Keratinocyte (primary cell): ENCODE measurements around the gene PCDHGB1. TPM values are rescaled to one million over a fixed set of nuclear protein-coding genes. Genes with fewer than 3 reads are reported as not detected.
"Not testable (repeated sequence)": the region's sequence is repeated elsewhere in the genome, so short reads cannot be mapped to it uniquely, and the experiment has no call there.

Source experiments
- DNase-seq: peaks from one replicate; pipeline ENCODE4 v3.0.0-alpha.2; 2011; ENCODE audit warnings: low read depth, missing footprints, low spot score
- FAIRE-seq: peaks from 2 replicates; lab custom pipeline; 2011; peaks lifted over from hg19 to GRCh38; lab: Jason Lieb, UNC
- H2AFZ ChIP-seq: 2 replicates; pipeline ENCODE4 v1.6.0; 2012; ENCODE audit warnings: low read length, control low read depth, inconsistent platforms; ENCODE audit not compliant: control insufficient read depth
- H3K27ac ChIP-seq: 2 replicates; pipeline ENCODE4 v1.5.1; 2011; ENCODE audit warnings: low read length; ENCODE audit not compliant: control insufficient read depth, insufficient read depth
- H3K27me3 ChIP-seq: 3 replicates; pipeline ENCODE4 v1.6.0; 2011; ENCODE audit warnings: low read length; ENCODE audit not compliant: control insufficient read depth, insufficient read depth; ENCODE audit errors: extremely low read depth
- H3K36me3 ChIP-seq, 2 experiments: 2 replicates in 1 of 2; 3 replicates in 1 of 2; pipeline ENCODE4 v1.5.1; 2011; ENCODE audit warnings: low read length in 2 of 2, mild to moderate bottlenecking in 1 of 2; ENCODE audit not compliant: control insufficient read depth in 2 of 2, insufficient read depth in 2 of 2; ENCODE audit errors: extremely low read depth in 1 of 2
- H3K4me1 ChIP-seq: 3 replicates; pipeline ENCODE4 v1.5.1; 2011; ENCODE audit warnings: low read length; ENCODE audit not compliant: control insufficient read depth, insufficient read depth; ENCODE audit errors: extremely low read depth
- H3K4me2 ChIP-seq: 3 replicates; pipeline ENCODE4 v1.6.0; 2011; ENCODE audit warnings: low read depth, low read length; ENCODE audit not compliant: control insufficient read depth, insufficient read depth; ENCODE audit errors: extremely low read depth
- H3K4me3 ChIP-seq, 3 experiments: fragments of 200-600 bp in 1 of 3; sonication (generic) in 1 of 3; 2 replicates in 2 of 3; 3 replicates in 1 of 3; pipeline ENCODE4 v1.5.1; 2011 to 2016; ENCODE audit warnings: low read length in 3 of 3, mild to moderate bottlenecking in 3 of 3, control low read depth in 2 of 3, inconsistent platforms in 1 of 3, low read depth in 1 of 3, mixed read lengths in 1 of 3, mixed run types in 1 of 3, moderate library complexity in 1 of 3; ENCODE audit not compliant: control insufficient read depth in 2 of 3, insufficient read depth in 2 of 3; ENCODE audit errors: extremely low read depth in 1 of 3
- H3K79me2 ChIP-seq: 2 replicates; pipeline ENCODE4 v1.6.0; 2012; ENCODE audit warnings: low read length; ENCODE audit not compliant: control insufficient read depth, insufficient read depth
- H3K9ac ChIP-seq: 3 replicates; pipeline ENCODE4 v1.6.0; 2011; ENCODE audit warnings: low read length; ENCODE audit not compliant: control insufficient read depth, insufficient read depth; ENCODE audit errors: extremely low read depth
- H3K9me1 ChIP-seq: 3 replicates; pipeline ENCODE4 v1.6.0; 2011; ENCODE audit warnings: low read length; ENCODE audit not compliant: control insufficient read depth, insufficient read depth; ENCODE audit errors: extremely low read depth
- H3K9me3 ChIP-seq: 2 replicates; pipeline ENCODE4 v1.5.1; 2012; ENCODE audit warnings: low read depth, low read length; ENCODE audit not compliant: control insufficient read depth
- H4K20me1 ChIP-seq: 3 replicates; pipeline ENCODE4 v1.6.0; 2011; ENCODE audit warnings: low read length; ENCODE audit not compliant: control insufficient read depth, insufficient read depth; ENCODE audit errors: extremely low read depth
- CTCF ChIP-seq, 3 experiments: IDR thresholded peaks in 1 of 3; conservative IDR thresholded peaks in 1 of 3; optimal IDR thresholded peaks in 1 of 3; 2 replicates in 2 of 3; 3 replicates in 1 of 3; pipeline versions ENCODE3 to v1.5.1; 2011; ENCODE audit warnings: low read length in 3 of 3, mild to moderate bottlenecking in 3 of 3, moderate library complexity in 2 of 3, control low read depth in 1 of 3, inconsistent platforms in 1 of 3; ENCODE audit not compliant: insufficient read depth in 2 of 3; ENCODE audit errors: extremely low read depth in 1 of 3
- EZH2 ChIP-seq: IDR thresholded peaks from one replicate; pipeline ENCODE4 v1.6.1; 2012; ENCODE audit warnings: inconsistent platforms, mild to moderate bottlenecking, low read length, moderate library complexity
- dilution Hi-C: fragments of 300-500 bp; cut with MboI; formaldehyde crosslinking; loops from one replicate; pipeline ENCODE4 v1.7.0; 2020; ENCODE audit warnings: low sequenced_read_pairs; ENCODE audit not compliant: extremely low pct_ligation_motif_present
- polyA plus RNA-seq, 5 experiments: library from polyadenylated mRNA; depleted of rRNA in 3 of 5; stranded (reverse) in 3 of 5; stranded (forward) in 1 of 5; unstranded in 1 of 5; fragments of >200 nt; gene quantifications; 1 replicate in 1 of 5; 2 replicates in 3 of 5; 3 replicates in 1 of 5; pipeline versions ENCODE4 v1.2.1 to v1.2.3, GENCODE V29; 2011 to 2012; ENCODE audit warnings: missing spikeins in 2 of 5, low read depth in 1 of 5, low replicate concordance in 1 of 5

The PCDHGB1 gene
- polyA plus RNA-seq, 1 donor (not counting 4 experiments of a cell fraction or from before 2014, with no cell fraction given): 0.08 TPM

- no peak for DNase-seq
- TF ChIP-seq EZH2 (no peak), CTCF (optimal IDR thresholded peaks at IDR 0.05 in 1 of 3, IDR thresholded peaks at IDR 0.05 in 1 of 3, conservative IDR thresholded peaks at IDR 0.05 in 1 of 3; ENCODE audit: extremely low read depth in 1 of 3, insufficient read depth in 2 of 3, low read length in 3 of 3) (no peak)
- no peaks in the 10 kb centered on the region for H3K36me3 ChIP-seq
These were observed 43.3 kb upstream of the PCDHGB1 start for GRCh38 chr5:141306630-141307029.

GRCh38 chr5:141313711-141314110 is 36.2 kb upstream of the PCDHGB1 start:
- no peak for TF ChIP-seq EZH2
- TF ChIP-seq CTCF (optimal IDR thresholded peaks at IDR 0.05 in 1 of 3, IDR thresholded peaks at IDR 0.05 in 1 of 3, conservative IDR thresholded peaks at IDR 0.05 in 1 of 3; ENCODE audit: extremely low read depth in 1 of 3, insufficient read depth in 2 of 3, low read length in 3 of 3): no peak
- Histone ChIP-seq H4K20me1 (no peaks in the 10 kb centered on the region), H3K79me2 (peaks cover 3% of the 10 kb centered on the region), H3K27me3 (no peaks in the 10 kb centered on the region), H3K4me3 (no peak overlapping the region), H3K27ac (no peak overlapping the region), H3K9me3 (peaks cover 10% of the 10 kb centered on the region), H3K4me2 (no peak overlapping the region), H3K9ac (no peak overlapping the region), H3K9me1 (no peaks in the 10 kb centered on the region), H3K4me1 (no peaks in the 10 kb centered on the region), H3K36me3 (peaks cover 0 to under 1% of the 10 kb centered on the region in 2 experiments), H2AFZ (no peak overlapping the region)
- dilution Hi-C loops: no loop called here
- DNase-seq (no peak), FAIRE-seq (no peak)

More at GRCh38 chr5:141306630-141307029, 43.3 kb upstream of the PCDHGB1 start:
- FAIRE-seq: no peak
- Histone ChIP-seq H4K20me1 (no peaks in the 10 kb centered on the region), H3K27me3 (no peaks in the 10 kb centered on the region), H2AFZ (no peak overlapping the region), H3K27ac (no peak overlapping the region), H3K79me2 (no peaks in the 10 kb centered on the region), H3K4me1 (no peaks in the 10 kb centered on the region), H3K4me2 (no peak overlapping the region), H3K9me1 (no peaks in the 10 kb centered on the region), H3K9me3 (peaks cover 12% of the 10 kb centered on the region), H3K9ac (no peak overlapping the region), H3K4me3 (no peak overlapping the region)
- dilution Hi-C loops: no loop called here

- peaks cover 1 to 12% of the 10 kb centered on the region in 2 experiments for H3K36me3 ChIP-seq
- DNase-seq, dilution Hi-C loops: not testable (repeated sequence)
These were observed 32.9 kb upstream of the PCDHGB1 start for GRCh38 chr5:141316963-141317362.

More at GRCh38 chr5:141316963-141317362, 32.9 kb upstream of the PCDHGB1 start:
- H3K9me1 ChIP-seq, H4K20me1 ChIP-seq, H3K4me1 ChIP-seq, H3K9ac ChIP-seq, FAIRE-seq, H2AFZ ChIP-seq, H3K27me3 ChIP-seq, H3K27ac ChIP-seq, H3K4me3 ChIP-seq, H3K4me2 ChIP-seq: not testable (repeated sequence)
- peaks cover 22% of the 10 kb centered on the region for H3K9me3 ChIP-seq
- H3K79me2 ChIP-seq: peaks cover 15% of the 10 kb centered on the region
